GM21447 (cell line): ENCODE results near the gene TPPP2.

Source experiments
- ATAC-seq: cut with Tn5 transposase; IDR thresholded peaks from one replicate; pipeline ENCODE4 v1.9.1; 2021; ENCODE audit not compliant: unreplicated experiment

Gene TPPP2

DNA sequence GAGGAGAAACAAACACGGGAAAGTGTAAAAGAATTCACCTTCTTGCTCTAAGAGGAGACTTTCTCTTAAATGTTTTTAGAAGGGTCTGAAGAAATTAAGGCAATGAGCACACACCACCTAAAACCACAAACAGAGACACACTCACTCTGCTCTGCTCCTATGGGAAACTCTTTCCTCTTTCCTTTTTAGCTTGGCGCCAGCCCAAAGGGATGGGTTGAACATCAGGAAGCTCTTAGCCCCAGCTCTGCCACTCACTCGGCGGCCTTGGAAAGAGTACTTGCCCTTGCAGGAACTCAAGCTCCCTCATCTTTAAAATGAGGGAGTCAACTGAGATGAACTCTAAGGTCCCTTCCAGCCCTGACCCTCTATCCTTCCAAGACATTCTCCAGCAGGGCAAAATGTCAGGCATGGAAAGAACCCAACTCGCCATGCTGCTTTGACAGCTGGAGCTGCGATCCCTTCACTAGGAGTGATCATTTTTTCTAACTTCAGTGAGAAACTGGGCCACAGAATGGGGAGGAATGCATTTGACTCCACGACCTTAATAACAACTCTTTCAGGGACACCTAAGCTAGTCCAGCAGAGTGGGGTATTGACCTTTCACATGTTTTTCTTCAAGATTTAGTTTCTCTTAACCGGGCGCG is 26.6 kb downstream of the TPPP2 start:
- no peak for ATAC-seq

DNA sequence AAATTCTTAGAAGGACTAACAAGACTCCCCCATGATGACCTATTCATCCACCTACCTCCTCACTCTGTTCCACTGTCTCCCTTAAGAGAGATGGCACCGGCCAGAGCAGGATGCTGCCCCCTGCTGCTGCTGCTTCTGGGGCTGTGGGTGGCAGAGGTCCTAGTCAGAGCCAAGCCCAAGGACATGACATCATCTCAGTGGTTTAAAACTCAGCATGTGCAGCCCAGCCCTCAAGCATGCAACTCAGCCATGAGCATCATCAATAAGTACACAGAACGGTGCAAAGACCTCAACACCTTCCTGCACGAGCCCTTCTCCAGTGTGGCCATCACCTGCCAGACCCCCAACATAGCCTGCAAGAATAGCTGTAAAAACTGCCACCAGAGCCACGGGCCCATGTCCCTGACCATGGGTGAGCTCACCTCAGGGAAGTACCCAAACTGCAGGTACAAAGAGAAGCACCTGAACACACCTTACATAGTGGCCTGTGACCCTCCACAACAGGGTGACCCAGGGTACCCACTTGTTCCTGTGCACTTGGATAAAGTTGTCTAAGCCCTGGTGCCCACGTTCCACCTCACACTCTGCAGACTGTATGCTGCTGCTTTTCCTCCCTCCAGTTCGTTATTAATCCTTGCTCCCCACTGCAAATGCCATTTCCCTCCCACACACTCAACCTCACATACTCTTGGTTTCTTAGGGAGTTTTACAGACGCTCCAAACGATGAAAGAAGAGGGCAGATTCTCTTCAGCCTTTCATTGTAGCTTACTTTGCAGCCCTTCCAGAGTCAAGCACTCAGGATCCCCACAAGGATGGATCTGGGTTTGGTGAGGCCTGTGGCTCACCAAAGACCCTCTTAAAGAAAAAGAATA is 28.0 kb downstream of the TPPP2 start, which contains the start of gene RNASE8:
RNASE8 (plus strand) TSS at position 20 of the 873 bp plus-strand sequence; CDS start at position 91, 71 bp downstream.
- no peak for ATAC-seq

DNA sequence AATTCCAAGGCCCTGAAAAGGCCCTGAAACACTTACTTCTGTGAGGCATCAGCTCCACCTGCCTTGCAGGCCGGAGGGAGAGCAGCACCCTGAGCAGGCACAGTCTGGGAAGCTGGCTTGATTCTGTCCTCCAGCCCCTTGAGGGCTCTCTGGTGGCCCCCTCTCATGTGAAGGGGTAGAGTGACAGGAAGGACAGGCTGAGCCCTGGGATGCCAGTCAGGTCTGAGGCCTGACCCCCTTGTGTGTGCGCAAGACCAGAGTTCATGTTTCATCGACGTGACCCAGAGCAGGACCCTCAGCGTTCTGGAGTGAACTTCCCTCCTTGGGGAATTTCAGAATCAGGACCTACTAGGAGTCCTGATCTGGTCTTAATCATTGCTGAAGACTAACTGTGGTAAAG is 28.9 kb downstream of the TPPP2 start:
- ATAC-seq: no peak

DNA sequence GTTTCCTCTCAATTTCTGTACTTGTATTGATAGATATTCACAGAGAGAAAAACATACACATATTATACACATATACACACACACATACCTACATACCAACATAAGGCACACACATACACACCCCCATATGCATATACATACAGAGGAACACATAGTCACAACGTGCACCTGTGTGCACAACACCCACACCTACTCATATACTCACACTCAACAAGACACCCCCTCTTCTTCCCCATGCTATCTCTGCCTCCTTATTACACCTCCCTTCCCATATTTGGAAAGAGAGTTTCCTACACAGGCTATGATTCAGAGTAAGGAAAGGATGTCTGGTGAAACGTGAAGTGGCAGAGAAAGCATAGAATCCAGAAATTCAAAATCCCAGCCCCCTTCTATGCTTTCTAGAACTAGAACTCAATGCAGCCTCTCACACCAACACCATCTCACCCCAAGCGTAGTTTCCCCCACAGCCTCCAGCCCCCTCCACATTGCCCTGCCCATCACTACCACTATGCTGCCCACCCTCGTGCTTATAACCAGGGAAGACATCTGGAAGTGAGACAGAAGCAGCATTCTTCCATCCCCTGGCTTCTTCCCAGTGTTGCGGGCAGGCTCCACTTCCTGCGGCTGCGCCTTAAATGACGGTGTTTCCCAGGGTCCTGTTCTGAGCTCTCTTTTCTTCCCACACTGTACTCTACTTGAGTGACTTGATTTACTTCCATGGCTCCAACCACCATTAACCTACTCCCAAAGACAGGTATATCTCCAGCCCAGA is 30.0 kb downstream of the TPPP2 start:
- ATAC-seq: no peak

DNA sequence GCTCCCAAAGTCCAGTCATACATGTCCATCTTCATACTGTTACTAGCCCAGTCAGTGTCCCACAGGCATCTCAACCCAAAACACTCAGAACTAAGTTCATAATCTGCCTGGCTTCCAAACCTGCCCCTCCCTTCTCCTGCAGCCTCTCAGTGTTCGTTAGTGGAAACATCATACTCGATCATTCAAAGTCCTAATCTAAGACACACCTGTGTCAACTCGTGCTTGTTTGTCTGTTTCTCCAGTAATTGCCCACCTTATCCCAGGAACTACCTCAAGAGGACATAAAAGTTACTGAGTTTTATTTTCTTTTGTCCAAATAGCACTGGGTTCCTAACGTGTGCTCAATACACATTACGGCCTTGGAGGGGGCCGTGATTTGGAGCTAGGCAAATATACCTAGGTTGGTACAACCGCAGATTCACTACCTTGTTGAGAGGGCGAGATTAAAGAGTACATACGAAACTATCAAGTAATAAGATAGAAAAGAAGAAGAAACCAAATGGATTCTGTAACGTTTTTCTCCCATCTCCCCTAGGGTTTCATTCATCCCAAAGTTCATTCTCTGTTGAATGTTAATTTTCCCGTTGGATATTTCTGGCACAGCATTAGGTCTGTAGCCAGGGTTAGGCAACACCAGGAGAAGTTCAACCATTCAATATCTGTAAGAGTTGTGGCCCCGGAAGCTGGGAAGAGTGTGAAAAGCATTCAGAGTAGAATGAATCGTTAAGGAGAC is 30.8 kb downstream of the TPPP2 start:
- ATAC-seq: no peak

DNA sequence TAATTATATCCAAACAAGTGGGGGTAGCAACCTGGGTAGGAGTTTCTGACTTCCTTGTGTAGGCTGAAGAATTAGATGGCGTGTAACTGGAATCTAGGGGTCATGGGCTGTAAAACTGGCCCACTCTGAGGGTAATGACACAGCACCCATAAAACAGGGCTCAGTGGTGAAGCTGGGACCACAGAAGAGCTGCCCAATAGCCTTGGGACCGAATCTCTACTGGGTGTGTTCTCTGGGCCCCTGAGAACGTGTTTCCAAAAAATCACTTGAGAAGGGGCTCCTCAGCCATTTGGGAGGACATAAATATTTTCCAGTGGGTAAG is 31.3 kb downstream of the TPPP2 start:
- ATAC-seq: no peak

DNA sequence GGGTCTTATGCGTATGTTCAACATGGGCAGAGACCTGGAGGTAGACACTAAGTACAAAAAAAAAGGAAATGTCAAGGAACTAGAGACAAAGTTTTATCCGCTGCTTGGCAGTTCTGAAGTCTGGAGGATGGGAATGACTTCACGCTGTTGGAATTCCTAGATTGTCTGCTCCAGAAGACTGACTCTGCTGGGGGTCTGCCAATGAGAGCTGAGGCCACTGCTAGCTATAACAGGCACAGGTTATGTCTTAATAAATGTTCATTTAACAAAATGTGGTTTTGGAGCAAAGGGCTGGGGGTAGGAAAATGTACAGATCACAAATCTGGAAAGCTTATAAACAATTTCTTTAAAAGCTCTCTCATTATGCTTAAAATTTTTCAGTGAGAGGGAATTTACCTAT is 33.5 kb downstream of the TPPP2 start:
- ATAC-seq: no peak

DNA sequence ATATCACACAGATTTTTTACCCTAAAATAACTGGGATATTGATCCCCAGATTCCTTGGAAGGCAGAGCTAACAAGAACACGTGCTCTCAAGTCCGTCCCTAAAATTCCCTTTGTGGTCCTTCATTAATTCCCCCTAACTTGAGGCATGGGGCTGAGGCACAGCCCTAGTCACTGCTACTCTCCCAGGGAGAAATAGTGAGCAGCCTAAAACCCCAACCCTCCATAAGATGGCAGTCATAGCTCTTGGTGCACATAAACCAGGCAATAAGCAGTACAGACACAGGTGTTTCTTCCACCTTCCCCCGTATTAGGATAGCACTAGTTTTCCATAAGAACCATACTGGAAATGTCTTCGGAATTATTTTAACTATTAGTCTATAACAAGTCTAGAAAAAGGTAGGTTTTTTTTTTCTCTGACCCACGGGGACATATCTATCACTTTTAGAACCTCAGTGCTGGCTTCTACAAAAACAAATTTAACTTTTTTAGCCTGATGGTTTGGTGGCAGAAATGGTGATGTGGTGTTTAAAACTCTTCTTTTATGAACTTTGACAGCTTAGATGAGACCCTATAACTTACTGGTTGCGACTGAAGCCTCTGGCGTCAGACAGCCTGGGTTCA is 37.0 kb downstream of the TPPP2 start:
- ATAC-seq: no peak

DNA sequence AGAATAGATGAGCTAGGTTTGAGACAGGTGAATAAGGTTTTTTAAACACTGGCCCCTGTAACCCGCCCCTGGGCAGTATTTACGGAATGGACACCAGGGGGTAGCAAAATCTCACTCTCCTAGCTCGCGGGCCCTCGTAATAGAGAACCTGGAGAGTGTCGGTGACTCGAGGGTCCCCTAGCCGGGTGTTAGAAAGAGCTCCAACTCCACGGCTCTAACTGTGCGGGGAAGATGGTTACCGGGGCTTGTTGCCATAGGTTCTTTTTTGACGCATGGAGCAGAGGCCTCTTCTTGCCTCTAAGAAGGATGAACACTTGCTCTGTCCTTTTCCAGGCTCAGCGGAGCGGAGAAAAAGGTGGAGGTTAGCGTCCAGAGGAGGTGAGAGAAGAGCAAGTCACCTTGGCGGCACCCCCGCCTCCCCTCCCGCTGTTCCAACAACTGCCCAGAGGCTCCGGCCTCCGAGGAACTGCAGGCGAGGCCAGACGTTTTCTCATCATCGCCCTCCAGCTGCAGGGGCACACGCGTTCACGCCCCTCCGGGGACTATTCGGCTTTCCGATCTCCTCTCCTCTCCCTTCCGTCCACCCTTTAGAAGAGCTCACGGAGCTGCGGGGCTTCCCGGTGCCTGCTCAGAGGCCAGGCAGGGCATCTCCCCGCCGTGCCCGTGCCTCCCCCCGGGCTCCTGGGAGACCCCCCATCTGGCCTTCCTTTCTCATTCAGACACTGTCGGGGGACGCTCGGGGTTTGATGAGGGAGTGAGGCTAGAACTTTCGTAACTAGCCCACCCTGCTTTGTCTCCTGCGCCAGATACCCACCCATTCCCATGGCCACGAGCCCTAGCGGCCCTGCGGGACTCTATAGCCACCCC is 38.7 kb downstream of the TPPP2 start:
- ATAC-seq: no peak

DNA sequence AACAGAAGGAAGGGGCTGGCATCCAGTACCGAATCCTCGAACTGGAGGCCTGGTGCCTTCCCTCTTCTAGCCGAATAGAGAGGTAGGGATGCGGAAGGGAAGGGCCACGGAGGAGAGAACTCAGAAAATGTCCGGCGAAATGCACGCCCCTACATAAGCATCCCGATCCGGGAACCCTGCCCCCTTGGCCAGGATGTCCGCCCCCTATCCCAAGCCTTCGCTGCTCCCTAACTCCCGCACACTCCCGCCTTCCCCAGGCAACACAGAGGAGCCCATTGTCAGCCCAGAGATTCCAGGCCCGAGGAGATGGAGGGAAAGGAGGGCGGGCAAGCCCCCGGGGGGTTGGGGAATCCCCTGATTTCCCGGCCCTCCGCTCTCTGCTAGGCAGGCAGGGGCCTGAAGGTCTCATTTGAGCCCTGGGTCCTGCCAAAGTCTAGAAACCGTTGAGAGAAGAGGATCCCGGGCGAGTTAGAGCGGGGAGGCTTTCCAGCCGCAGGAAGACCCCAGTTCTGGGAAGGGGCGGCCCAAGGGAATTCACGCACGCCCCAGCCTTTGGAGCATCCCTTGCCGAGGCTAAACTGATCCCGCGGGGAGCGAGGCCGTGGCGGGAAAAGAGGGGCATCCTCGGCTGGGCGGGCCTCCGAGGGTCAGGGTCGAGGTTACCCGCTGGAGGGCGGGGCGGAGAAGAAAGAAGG is 39.5 kb downstream of the TPPP2 start:
- no peak for ATAC-seq

DNA sequence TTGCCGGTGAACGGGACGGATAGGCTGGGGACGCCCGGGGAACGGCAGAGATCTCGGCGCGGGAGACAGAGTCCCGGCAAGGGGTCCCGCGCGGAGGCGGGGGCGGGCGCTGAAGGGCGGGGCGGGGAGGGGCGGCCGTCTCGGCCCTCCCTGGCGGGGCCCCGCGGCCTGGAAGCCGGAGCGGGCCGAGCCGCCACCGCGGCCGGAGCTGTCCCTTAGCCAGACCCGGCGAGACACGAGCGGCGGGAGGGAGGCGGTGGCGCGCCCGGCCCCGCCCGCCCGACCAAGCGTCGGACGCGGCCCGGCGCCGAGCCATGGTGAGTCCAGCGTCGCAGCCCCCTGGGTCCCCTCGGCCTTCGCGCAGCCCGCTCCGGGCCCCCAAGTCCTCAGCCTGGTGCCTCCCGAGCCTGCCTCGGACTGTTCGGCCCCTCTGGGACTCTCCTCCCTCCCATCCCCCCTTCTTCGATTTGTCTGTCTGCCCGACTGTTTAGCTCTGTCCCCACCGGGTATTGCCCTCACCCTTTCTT is 40.1 kb downstream of the TPPP2 start, which contains the start of gene ARHGEF40:
ARHGEF40 (plus strand) TSS at position 222 of the 527 bp plus-strand sequence; CDS start at position 315, 93 bp downstream.
- no peak for ATAC-seq

DNA sequence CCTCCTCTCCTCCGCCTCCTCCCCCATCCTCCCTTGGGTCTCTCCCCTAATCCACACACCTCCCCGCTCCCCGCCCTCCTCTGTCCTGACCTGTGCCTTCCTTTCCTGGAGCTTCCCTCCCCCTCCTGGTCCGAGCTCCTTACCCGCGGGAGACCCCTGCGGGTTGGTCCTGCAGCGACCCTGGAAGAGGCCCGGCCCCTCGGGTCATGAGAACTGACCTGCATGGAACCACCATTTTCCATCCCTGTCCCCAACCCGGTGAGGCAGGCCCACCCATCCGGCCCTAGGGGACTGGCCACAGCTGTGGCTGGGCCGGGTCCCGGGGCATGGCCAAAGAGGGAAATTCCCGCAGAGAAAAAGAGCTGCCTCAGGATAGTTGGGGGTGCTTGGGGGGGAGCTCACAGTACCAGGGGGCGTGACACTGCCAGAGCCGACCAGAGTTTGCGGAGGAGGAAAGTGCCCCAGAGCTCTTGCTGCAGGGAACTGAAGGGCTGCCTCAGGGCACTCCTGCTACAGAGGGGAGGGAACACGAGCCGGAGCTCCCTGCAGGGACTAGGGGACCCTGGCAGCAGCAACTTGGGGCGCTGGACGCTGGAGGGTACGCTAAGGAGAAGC is 40.7 kb downstream of the TPPP2 start:
- peak; percentile 20 for ATAC-seq

DNA sequence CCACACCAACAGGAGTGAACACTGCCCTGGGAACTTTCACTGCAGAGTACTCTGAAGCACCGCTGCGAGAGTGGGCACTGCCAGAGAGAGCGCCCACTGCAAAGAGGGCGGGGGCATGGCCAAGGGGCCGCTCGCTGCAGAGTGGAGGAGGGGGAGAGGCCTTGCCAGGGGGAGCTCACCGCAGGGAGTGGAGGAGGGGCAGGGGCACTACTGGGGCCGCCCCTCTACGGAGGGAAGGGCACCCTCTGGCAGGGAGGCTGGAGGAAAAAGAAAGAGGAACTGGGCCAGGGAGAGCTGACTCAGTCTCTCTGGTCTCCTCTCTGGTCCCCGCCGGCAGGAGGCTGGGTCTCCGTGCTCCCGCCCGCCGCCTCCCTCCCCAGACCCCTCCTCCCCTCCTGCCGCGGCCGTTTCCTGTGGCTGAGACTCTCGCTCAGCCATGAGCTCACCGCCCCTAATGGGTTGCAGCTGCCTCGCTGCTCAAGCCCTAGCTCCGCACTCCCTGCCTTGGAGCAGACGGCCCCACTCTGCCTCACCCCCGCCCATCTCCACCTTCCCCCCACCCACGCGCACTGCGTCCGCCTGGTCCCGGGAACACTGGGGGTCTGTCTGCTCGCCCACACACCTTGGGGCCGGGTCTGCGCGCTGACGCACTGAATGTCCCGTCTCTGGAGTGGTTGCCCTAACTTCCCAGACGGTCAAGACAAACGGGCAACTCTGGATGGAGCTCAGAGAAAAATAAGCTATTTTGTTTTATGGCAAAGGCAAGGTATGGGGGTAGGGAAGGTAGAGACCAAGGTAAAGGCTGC is 41.4 kb downstream of the TPPP2 start:
- peak; percentile 73 for ATAC-seq

DNA sequence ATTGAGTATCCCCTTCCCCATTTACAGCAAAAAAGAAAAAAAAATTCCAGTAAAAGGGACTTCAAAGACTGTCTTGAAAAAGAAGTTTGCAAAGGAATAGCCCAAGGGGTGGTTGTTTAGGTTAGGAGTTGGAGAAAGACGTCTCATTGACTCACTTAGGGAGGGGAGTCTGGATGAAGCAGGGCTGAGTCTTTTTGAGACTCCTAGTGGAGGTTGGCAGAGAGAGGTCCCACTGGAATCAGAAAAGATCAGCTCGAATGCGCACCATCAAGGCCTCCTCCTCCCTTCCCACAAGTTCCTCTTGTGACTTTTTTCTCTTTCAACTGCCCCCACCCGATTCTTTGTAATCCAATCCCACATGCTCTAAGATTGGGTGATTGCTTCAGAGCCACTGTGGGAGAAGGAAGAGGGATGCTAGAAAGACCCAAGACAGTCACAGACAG is 42.0 kb downstream of the TPPP2 start:
- no peak for ATAC-seq

DNA sequence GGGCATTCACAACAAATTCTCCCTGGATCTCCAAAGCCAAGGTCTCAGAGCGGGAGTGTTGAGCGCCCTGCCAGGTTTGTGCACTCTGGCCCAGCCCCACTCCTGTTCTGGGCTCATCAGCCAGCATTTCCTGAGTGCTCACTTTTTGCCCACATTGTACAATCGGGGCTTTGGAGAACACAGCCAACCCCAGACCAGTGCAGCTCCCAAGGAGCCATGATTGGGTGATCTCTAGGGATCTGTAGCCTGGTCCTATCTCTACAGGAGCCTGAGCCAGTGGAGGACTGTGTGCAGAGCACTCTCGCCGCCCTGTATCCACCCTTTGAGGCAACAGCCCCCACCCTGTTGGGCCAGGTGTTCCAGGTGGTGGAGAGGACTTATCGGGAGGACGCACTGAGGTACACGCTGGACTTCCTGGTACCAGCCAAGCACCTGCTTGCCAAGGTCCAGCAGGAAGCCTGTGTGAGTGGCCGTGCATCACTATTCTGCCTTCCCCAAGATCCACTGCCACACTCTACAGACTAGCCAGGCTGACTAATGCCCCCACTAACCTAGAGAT is 42.8 kb downstream of the TPPP2 start:
- ATAC-seq: no peak

DNA sequence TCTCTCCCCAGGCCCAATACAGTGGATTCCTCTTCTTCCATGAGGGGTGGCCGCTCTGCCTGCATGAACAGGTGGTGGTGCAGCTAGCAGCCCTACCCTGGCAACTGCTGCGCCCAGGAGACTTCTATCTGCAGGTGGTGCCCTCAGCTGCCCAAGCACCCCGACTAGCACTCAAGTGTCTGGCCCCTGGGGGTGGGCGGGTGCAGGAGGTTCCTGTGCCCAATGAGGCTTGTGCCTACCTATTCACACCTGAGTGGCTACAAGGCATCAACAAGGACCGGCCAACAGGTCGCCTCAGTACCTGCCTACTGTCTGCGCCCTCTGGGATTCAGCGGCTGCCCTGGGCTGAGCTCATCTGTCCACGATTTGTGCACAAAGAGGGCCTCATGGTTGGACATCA is 43.9 kb downstream of the TPPP2 start:
- ATAC-seq: no peak
